HEK293T (cell line): Measurements from ENCODE around the gene CPAMD8.

Experiments used
- BHLHE40 ChIP-seq: fragments of 450-650 bp; IDR thresholded peaks from 2 replicates; pipeline ENCODE4 v1.6.1; 2016; ENCODE audit warnings: mild to moderate bottlenecking, moderate library complexity, borderline replicate concordance
- CTBP1 ChIP-seq: fragments of 450-650 bp; IDR thresholded peaks from 2 replicates; pipeline ENCODE4 v1.6.1; 2016; ENCODE audit warnings: borderline replicate concordance
- ELF4 ChIP-seq: fragments of 450-650 bp; IDR thresholded peaks from 2 replicates; pipeline ENCODE4 v1.6.1; 2017; ENCODE audit warnings: antibody characterized with exemption
- FOXA1 ChIP-seq: fragments of 450-650 bp; IDR thresholded peaks from 2 replicates; pipeline ENCODE4 v1.6.1; 2016; ENCODE audit warnings: mild to moderate bottlenecking
- FOXM1 ChIP-seq: fragments of 450-650 bp; IDR thresholded peaks from 2 replicates; pipeline ENCODE4 v1.6.1; 2017; ENCODE audit warnings: mild to moderate bottlenecking, borderline replicate concordance
- LEF1 ChIP-seq: fragments of 450-650 bp; IDR thresholded peaks from 2 replicates; pipeline ENCODE4 v1.6.1; 2017; ENCODE audit warnings: mild to moderate bottlenecking, borderline replicate concordance
- SP1 ChIP-seq: fragments of 450-650 bp; IDR thresholded peaks from 2 replicates; pipeline ENCODE4 v1.6.1; 2017

- TF ChIP-seq BHLHE40 (no peak), FOXA1 (no peak), CTBP1 (no peak), LEF1 (no peak), FOXM1 (no peak), ELF4 (no peak), SP1 (no peak)
Observed at GRCh38 chr19:16902545-16902944, 124.1 kb downstream of the CPAMD8 start.
